K562 (cell line): ENCODE measurements around the gene PXN.

Experiments
- ETV5 ChIP-seq: sonication (generic); formaldehyde crosslinking; IDR thresholded peaks from 2 replicates; pipeline ENCODE4 v1.4.0; 2020; ENCODE audit warnings: low read depth, mild to moderate bottlenecking, missing genetic modification reagents
- GABPA ChIP-seq: fragments of 200-800 bp; sonication (Bioruptor generic); conservative IDR thresholded peaks from 2 replicates; pipeline ENCODE4 v1.6.1; 2016; ENCODE audit warnings: low read depth, missing genetic modification characterization, missing compliant biosample characterization
- NFE2L1 ChIP-seq: fragments of 450-650 bp; IDR thresholded peaks from 2 replicates; pipeline ENCODE4 v1.6.1; 2016; ENCODE audit warnings: missing genetic modification characterization, low read depth, mild to moderate bottlenecking, missing compliant biosample characterization, moderate library complexity, borderline replicate concordance
- PCBP1 ChIP-seq: fragments of 200-400 bp; formaldehyde crosslinking; IDR thresholded peaks from 2 replicates; pipeline ENCODE4 v1.6.1; 2018; ENCODE audit warnings: mild to moderate bottlenecking, low read depth, low read length; ENCODE audit not compliant: poor library complexity, severe bottlenecking
- PHF8 ChIP-seq: fragments of 200-600 bp; sonication (generic); IDR thresholded peaks from 2 replicates; pipeline ENCODE4 v1.6.1; 2012; ENCODE audit warnings: mixed run types, mild to moderate bottlenecking, inconsistent platforms, low read length, moderate library complexity, borderline replicate concordance
- SMAD3 ChIP-seq: fragments of 450-650 bp; formaldehyde crosslinking; conservative IDR thresholded peaks from 2 replicates; pipeline ENCODE4 v1.4.0; 2020; ENCODE audit warnings: mild to moderate bottlenecking
- SMARCE1 ChIP-seq: fragments of 450-650 bp; IDR thresholded peaks from 2 replicates; pipeline ENCODE4 v1.7.1; 2016; ENCODE audit warnings: mild to moderate bottlenecking
- ZNF324 ChIP-seq: fragments of 250-450 bp; sonication (Bioruptor Pico); IDR thresholded peaks from 2 replicates; pipeline ENCODE4 v1.4.0; 2020; ENCODE audit warnings: mild to moderate bottlenecking

DNA sequence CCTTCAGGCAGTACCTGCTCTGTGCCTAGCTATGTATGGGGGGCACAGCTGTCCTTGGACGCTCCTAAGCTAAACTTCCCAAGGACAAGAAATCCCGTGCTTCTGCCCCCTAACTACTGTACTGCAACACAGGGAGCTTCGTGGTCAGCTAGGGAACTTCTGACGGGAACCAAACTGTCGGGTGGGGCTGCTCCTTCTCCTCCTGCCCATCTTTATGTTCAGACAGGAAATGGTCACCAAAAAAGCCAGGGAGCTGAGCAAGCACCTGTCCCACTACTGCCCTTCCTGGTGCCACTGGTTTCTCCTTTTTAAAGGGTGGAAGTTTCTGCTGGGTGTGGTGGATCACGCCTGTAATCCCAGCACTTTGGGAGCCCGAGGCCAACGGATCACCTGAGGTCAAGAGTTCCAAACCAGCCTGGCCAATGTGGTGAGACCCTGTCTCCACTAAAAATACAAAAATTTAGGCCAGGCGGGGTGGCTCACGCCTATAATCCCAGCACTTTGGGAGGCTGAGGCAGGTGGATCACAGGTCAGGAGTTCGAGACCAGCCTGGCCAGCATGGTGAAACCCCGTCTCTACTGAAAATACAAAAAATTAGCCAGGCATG, 26.6 kb downstream of the PXN start:
- no peak for TF ChIP-seq SMARCE1
- no peak for TF ChIP-seq PHF8
- no peak for TF ChIP-seq ETV5 (CRISPR knock-in tag)
- TF ChIP-seq NFE2L1: no peak
- no peak for TF ChIP-seq PCBP1
- no peak for TF ChIP-seq SMAD3 (CRISPR knock-in tag)
- no peak for TF ChIP-seq GABPA (tag)
- no peak for TF ChIP-seq ZNF324
